ENCODE measurements around the gene GBE1. TPM values are rescaled to one million over a fixed set of nuclear protein-coding genes. Genes with fewer than 3 reads are reported as not detected.

The GBE1 gene
- total and polyA plus RNA-seq, 9 of the 15 experiments (the other 6 are each of a cell fraction or from before 2014, with no cell fraction given): 7.9 to 25.6 (median 13.1) TPM

DNA sequence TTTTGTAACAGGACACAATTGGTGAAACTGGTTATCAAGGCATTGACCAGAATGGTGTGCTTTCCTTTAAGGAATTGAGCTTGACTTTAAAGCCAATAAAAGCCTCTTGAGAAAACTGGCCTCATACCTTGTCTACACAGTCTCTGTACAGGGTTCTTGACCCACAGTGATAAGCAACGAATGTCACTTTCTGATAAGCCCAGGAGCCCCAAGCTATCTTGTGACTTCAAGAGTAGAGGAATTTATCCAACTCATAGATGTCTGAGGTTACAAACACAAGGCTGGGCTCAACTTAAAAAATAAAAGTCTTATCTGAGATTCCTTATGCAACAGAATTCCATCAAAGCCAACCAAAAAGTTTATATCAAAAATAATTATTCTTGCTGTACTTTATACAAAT, 212.1 kb downstream of the GBE1 start (continued):
- TF ChIP-seq, protein P1, sequence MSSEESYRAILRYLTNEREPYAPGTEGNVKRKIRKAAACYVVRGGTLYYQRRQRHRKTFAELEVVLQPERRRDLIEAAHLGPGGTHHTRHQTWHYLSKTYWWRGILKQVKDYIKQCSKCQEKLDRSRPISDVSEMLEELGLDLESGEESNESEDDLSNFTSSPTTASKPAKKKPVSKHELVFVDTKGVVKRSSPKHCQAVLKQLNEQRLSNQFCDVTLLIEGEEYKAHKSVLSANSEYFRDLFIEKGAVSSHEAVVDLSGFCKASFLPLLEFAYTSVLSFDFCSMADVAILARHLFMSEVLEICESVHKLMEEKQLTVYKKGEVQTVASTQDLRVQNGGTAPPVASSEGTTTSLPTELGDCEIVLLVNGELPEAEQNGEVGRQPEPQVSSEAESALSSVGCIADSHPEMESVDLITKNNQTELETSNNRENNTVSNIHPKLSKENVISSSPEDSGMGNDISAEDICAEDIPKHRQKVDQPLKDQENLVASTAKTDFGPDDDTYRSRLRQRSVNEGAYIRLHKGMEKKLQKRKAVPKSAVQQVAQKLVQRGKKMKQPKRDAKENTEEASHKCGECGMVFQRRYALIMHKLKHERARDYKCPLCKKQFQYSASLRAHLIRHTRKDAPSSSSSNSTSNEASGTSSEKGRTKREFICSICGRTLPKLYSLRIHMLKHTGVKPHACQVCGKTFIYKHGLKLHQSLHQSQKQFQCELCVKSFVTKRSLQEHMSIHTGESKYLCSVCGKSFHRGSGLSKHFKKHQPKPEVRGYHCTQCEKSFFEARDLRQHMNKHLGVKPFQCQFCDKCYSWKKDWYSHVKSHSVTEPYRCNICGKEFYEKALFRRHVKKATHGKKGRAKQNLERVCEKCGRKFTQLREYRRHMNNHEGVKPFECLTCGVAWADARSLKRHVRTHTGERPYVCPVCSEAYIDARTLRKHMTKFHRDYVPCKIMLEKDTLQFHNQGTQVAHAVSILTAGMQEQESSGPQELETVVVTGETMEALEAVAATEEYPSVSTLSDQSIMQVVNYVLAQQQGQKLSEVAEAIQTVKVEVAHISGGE (CRISPR knock-in tag; IDR thresholded peaks at IDR 0.05): no peak
- TF ChIP-seq ARID1B (IDR thresholded peaks at IDR 0.05) (peak; percentile 86), ZNF717 (CRISPR knock-in tag; IDR thresholded peaks at IDR 0.05) (no peak), TAL1 (IDR thresholded peaks at IDR 0.05) (peak; percentile 79), SMAD1 (IDR thresholded peaks at IDR 0.05; ENCODE audit: low read depth, low read length, partially characterized antibody) (no peak), SMARCE1 (IDR thresholded peaks at IDR 0.05) (peak; percentile 50; the same call in 1 of the 2 replicates), CBX8 (IDR thresholded peaks at IDR 0.05; ENCODE audit: borderline replicate concordance, extremely low read depth, low read depth, low read length, poor library complexity, severe bottlenecking) (no peak), XRCC4 (IDR thresholded peaks at IDR 0.05; ENCODE audit: extremely low read depth, insufficient read depth, insufficient read length) (no peak), MTF1 (CRISPR knock-in tag; IDR thresholded peaks at IDR 0.05; ENCODE audit: borderline replicate concordance) (no peak), BCOR (IDR thresholded peaks at IDR 0.05) (no peak), ZNF174 (CRISPR knock-in tag; IDR thresholded peaks at IDR 0.05) (no peak), ZFP30 (CRISPR knock-in tag; IDR thresholded peaks at IDR 0.05; ENCODE audit: borderline replicate concordance) (no peak)
- TF ChIP-seq, protein P2, sequence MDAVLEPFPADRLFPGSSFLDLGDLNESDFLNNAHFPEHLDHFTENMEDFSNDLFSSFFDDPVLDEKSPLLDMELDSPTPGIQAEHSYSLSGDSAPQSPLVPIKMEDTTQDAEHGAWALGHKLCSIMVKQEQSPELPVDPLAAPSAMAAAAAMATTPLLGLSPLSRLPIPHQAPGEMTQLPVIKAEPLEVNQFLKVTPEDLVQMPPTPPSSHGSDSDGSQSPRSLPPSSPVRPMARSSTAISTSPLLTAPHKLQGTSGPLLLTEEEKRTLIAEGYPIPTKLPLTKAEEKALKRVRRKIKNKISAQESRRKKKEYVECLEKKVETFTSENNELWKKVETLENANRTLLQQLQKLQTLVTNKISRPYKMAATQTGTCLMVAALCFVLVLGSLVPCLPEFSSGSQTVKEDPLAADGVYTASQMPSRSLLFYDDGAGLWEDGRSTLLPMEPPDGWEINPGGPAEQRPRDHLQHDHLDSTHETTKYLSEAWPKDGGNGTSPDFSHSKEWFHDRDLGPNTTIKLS (IDR thresholded peaks at IDR 0.05; ENCODE audit: borderline replicate concordance, low read depth): no peak
- TF ChIP-seq, protein P3, sequence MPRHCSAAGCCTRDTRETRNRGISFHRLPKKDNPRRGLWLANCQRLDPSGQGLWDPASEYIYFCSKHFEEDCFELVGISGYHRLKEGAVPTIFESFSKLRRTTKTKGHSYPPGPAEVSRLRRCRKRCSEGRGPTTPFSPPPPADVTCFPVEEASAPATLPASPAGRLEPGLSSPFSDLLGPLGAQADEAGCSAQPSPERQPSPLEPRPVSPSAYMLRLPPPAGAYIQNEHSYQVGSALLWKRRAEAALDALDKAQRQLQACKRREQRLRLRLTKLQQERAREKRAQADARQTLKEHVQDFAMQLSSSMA (CRISPR knock-in tag; IDR thresholded peaks at IDR 0.05): no peak
- TF ChIP-seq, protein P4, sequence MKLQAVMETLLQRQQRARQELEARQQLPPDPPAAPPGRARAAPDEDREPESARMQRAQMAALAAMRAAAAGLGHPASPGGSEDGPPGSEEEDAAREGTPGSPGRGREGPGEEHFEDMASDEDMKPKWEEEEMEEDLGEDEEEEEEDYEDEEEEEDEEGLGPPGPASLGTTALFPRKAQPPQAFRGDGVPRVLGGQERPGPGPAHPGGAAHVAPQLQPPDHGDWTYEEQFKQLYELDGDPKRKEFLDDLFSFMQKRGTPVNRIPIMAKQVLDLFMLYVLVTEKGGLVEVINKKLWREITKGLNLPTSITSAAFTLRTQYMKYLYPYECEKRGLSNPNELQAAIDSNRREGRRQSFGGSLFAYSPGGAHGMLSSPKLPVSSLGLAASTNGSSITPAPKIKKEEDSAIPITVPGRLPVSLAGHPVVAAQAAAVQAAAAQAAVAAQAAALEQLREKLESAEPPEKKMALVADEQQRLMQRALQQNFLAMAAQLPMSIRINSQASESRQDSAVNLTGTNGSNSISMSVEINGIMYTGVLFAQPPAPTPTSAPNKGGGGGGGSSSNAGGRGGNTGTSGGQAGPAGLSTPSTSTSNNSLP (IDR thresholded peaks at IDR 0.05; ENCODE audit: borderline replicate concordance, low read depth, low read length): 0 out of 2 replicates have a peak, but pooled peaks have one; percentile 36
- TF ChIP-seq, protein P5, sequence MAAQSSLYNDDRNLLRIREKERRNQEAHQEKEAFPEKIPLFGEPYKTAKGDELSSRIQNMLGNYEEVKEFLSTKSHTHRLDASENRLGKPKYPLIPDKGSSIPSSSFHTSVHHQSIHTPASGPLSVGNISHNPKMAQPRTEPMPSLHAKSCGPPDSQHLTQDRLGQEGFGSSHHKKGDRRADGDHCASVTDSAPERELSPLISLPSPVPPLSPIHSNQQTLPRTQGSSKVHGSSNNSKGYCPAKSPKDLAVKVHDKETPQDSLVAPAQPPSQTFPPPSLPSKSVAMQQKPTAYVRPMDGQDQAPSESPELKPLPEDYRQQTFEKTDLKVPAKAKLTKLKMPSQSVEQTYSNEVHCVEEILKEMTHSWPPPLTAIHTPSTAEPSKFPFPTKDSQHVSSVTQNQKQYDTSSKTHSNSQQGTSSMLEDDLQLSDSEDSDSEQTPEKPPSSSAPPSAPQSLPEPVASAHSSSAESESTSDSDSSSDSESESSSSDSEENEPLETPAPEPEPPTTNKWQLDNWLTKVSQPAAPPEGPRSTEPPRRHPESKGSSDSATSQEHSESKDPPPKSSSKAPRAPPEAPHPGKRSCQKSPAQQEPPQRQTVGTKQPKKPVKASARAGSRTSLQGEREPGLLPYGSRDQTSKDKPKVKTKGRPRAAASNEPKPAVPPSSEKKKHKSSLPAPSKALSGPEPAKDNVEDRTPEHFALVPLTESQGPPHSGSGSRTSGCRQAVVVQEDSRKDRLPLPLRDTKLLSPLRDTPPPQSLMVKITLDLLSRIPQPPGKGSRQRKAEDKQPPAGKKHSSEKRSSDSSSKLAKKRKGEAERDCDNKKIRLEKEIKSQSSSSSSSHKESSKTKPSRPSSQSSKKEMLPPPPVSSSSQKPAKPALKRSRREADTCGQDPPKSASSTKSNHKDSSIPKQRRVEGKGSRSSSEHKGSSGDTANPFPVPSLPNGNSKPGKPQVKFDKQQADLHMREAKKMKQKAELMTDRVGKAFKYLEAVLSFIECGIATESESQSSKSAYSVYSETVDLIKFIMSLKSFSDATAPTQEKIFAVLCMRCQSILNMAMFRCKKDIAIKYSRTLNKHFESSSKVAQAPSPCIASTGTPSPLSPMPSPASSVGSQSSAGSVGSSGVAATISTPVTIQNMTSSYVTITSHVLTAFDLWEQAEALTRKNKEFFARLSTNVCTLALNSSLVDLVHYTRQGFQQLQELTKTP (IDR thresholded peaks at IDR 0.05; ENCODE audit: low read depth in 1 of 2, partially characterized antibody in 2 of 2): no peak
